Neural progenitor cell (in vitro differentiated cells): Measurements from ENCODE around the gene RBM8A.

Source experiments
- CTCF ChIP-seq: fragments of 200-600 bp; sonication (generic); IDR thresholded peaks from 2 replicates; pipeline ENCODE4 v1.5.1; 2017; ENCODE audit warnings: antibody characterized with exemption, mild to moderate bottlenecking
- EZH2 ChIP-seq: fragments of 200-600 bp; sonication (generic); IDR thresholded peaks from 2 replicates; pipeline ENCODE4 v1.6.1; 2017; ENCODE audit warnings: antibody characterized with exemption, mild to moderate bottlenecking, moderate library complexity
- EZH2phosphoT487 ChIP-seq: fragments of 200-600 bp; sonication (generic); IDR thresholded peaks from 2 replicates; pipeline ENCODE4 v1.6.1; 2017; ENCODE audit warnings: antibody characterized with exemption

- TF ChIP-seq CTCF (no peak), EZH2 (no peak), EZH2phosphoT487 (no peak)
Measured at GRCh38 chr1:145926686-145927062, 610 bp downstream of the RBM8A start.
